Measurements from ENCODE around the gene SACS.
"Not testable (repeated sequence)": the region's sequence is repeated elsewhere in the genome, so short reads cannot be mapped to it uniquely, and the experiment has no call there.

SACS gene

DNA sequence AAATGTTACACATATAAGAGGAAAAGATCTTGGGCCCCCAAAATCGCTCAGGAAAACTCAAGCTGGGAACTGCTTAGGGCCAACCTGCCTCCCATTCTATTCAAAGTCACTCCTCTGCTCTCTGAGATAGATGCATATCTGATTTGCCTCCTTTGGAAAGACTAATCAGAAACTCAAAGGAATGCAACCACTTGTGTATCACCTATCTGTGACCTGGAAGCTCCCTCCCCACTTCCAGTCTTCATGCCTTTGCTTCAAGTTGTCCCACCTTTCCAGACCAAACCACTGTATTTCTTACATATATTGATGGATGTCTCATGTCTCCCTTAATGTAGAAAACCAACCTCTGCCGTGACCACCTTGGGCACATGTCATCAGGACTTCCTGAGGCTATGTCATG lies 32.3 kb downstream of the SACS start:
- FAIRE-seq = not testable (repeated sequence)

DNA sequence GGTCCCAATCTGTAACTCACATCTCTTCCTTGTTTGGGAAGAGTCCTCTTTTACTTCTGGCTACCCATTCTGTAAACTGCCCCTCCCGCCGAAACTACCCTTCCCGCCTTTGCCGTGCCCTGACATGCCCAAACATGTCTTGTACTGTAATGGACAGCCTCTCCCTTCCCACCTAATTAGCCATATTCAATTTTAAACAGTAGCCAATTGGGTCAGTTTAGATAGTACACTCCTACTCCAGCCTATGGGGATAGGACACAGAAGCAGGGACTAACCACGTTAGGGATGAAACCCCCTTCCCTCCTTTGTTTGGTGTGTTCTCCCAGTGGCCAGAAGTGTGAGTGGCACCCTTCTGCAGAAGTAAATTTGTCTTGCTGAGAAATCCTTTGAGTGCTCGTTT lies 34.2 kb downstream of the SACS start:
- no peak for FAIRE-seq

DNA sequence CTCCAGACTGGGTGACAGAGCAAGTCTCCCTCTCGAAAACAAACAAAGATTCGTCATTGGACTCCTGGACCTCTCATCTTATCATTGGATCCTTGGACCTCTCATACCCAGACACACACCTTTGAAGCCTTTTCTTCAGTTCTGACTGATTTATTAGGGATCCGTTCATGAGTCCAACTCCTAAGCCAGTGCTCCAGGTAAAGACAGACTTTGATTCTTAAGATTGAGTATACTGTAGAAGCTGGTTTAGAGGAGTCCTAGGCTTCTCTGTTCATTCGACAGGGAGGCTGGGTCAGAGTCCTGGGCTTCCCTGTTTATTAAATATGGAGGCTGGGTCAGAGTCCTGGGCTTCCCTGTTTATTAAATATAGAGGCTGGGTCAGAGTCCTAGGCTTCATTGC lies 38.7 kb downstream of the SACS start:
- no peak for FAIRE-seq

DNA sequence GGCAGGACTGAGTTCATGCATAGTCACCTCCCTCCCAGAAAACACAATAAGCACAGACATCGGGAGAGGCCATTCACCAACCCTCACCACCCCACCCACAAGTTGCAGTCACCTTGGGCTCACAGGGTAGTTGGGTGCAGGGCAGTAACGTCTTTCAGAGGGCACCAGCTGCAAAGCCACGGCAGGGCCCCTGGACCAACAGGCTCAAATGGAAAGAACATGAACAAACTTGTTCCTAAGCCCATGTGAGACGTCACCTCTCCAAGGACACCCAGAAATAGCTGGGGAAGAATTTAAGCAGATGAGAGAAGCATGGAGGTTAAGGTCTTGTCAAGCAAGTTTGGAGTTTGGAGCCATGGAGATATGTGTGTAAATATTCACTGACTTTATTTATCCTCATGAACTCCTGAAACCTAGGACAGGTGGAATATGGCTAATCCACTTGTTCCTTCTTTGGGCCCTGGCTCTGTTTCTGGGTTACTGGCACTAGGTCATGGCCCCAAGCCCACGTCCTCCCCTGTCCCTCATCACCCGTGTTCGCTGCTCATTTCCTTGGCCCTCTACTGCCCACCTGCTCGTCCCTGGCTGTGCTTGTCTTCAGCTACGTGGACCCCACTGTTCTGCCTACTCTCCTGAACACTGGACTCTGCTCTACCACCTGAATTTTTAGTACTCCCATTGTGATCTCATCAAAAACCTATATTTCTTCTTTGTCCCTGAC lies 40.4 kb downstream of the SACS start:
- FAIRE-seq = no peak

DNA sequence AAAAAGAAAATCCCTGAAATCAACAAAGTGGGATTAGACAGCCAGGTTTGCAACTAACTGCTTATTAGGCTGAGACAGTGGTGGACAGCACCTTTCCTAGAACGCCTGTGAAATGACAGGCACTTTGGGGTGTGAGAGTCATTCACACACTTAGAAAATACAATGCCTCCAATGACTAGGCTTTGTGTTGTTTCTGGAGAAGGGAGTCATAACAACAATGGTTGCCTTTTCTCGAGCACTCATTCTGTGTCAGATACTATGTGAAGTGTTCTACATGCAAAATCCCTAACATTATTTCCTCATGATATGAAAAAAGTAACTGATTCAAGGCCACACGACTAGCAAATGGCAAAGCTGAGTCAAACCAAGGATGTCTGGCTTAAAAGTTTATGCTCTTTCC lies 41.2 kb downstream of the SACS start:
- FAIRE-seq = no peak

DNA sequence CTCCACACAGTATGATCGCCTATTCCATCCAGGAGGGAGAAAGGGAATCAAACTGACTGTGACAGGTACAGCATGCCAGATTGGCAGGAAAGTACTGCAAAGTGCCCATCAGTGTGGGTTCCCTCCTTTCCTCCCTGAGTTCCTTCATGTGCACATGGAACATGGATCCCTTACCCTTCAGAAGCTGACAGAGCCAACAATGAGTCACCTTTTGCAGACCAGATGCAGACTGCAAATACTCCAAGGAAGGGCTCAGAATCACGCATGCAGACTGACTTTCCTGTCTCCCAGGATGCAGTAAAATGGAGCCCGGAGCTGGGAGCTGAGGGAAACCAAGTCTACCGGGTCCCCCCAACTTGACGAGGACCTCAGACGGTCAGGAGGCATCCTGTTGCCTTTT lies 41.8 kb downstream of the SACS start:
- no peak for FAIRE-seq

DNA sequence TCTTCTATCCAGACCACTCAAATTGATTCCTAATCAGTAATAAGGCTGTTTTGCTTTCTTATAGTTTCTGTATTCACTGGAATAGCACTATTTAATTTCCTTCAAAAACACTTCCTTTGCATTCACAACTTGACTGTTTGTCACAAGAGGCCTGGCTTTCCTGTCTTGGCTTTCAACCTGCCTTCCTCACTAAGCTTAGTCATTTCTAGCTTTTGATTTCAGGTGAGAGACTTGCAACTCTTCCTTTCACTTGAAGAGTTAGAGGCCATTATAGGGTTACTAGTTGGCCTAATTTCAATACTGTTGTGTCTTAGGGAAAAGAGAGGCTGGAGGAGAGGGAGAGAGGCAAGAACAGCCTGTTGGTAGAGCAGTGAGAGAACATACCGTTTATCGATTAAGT lies 47.0 kb downstream of the SACS start:
- no peak for FAIRE-seq

DNA sequence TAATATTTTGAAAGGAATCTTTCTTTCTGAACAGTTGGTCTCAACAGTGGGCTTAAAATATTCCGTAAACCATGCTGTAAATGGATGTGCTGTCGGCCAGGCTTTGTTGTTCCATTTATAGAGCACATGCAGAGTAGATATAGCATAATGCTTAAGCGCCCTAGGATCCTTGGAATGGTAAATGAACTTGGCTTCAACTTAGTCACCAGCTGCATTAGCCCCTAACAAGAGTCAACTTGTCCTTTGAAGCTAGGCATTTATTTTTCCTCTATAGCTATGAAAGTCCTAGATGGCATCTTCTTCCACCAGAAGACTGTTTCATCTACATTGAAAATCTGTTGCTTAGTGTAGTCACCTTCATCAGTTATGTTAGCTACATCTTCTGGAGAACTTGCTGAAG lies 47.6 kb downstream of the SACS start:
- FAIRE-seq = no peak

DNA sequence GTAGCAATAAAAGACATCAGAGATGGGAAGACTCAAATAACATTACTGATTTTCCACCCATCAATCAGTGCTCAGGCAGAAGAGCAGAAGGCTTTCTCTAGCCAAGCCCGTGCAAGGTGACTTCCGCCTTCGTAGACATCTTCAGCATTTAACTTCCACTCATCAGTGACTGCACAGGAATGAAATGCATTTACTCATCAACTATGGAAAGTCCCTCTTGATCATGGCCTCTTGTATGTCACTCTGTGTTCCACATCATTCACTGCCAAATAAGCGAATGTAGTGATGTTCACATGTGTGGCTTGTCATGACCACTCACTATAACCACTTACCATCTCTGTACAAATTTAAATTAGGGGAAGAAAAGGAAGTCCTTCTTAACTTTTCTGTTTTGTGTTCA lies 49.4 kb downstream of the SACS start:
- FAIRE-seq = no peak

DNA sequence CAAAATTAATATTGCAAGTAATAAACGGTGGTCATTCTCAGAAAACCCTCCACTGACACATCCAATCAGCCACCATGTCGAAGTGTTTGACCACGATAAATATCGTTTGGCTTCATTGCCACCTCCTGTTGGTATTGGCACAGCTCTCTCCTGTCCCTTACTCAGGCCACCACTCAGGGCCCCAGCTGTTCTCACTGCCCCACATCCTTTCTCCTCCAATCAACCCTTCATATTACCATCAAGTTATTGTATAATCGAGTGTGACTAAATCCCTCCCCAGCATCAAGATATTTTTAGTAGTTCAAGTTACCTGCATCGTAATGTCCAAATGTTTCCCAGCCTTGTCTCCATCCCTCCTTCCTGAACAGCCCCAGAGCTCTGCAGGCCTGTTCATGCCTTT lies 50.4 kb downstream of the SACS start:
- no peak for FAIRE-seq

DNA sequence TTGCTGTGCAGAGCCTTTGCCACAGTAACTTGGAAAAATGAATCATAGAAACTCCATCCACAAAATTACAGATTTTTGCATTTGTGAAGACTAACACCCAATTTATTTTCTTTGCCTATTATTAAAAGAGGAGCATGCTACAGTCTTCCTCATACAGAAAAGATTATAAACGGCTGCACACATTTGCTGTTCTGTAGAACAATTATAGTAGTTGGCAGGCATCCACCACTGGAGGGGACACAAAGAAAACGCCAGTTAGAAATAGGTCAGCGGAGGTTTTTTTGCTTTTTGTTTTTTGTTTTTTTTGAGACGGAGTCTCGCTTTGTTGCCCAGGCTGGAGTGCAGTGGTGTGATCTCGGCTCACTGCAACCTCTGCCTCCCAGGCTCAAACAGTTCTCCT lies 51.6 kb downstream of the SACS start:
- FAIRE-seq = no peak

DNA sequence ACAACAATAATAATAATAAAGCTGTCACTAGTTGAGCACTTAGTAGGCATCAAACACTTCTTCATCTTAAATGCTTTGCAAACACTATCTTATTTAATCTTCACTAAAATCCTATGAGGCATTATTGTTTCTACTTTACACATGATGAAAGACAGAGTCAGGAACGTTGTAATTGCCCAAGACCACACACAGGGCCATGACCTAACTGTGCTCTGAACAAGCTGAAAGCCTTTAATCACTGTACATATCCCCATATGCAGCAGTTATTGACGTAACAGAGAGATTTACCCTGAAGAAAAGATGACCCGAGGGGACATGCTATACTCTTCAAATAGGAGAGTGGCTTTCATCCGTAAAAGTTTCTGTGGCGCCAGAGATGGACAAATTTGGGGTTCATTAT lies 53.0 kb downstream of the SACS start:
- FAIRE-seq = peak; percentile 64

DNA sequence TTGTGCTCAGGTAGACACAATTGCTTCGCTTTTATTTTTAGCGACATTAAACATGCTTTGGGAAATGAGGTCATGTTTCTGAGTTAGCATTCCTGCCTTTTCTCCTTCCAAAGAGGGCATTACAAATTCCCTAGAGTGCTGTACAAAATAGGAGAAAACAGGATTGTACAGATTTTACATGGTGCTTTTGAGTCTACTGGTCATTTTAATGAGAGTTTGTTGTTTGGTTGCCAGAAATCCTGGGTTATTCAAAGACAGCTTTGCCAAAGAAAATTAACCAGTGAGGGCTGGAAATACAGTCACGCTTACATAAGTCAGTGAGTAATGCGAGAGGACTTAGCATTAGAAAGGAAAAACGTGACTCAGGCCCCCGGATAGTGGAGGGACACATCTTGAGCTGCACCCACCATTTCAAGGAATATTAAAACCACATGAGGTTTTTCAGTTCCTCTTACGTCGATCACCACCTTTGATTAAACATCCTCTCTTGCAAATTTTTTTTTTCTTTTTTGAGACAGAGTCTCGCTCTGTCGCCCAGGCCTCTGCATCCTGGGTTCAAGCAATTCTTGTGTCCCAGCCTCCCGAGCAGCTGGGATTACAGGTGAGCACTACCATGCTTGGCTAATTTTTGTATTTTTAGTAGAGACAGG lies 55.4 kb downstream of the SACS start:
- FAIRE-seq = peak; percentile 91

DNA sequence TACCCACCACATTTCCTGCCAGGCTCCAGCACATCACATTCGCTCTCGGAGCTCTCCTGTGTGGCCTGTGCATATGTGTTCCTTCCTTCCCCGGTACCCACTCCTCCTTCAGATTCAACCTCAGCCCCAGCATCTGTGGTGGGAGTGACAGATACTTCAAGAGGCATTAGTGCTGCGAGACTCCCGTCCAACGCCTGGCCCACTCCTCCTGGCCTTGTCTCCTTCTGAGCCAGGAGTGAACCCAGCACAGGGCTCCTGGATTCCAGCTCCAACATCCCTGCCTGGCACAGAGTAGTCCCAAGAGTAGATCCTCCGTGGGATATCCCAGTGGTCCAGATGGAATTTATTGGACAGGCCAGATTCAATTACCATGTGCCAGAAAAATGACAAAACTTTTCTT lies 55.9 kb downstream of the SACS start:
- no peak for FAIRE-seq

DNA sequence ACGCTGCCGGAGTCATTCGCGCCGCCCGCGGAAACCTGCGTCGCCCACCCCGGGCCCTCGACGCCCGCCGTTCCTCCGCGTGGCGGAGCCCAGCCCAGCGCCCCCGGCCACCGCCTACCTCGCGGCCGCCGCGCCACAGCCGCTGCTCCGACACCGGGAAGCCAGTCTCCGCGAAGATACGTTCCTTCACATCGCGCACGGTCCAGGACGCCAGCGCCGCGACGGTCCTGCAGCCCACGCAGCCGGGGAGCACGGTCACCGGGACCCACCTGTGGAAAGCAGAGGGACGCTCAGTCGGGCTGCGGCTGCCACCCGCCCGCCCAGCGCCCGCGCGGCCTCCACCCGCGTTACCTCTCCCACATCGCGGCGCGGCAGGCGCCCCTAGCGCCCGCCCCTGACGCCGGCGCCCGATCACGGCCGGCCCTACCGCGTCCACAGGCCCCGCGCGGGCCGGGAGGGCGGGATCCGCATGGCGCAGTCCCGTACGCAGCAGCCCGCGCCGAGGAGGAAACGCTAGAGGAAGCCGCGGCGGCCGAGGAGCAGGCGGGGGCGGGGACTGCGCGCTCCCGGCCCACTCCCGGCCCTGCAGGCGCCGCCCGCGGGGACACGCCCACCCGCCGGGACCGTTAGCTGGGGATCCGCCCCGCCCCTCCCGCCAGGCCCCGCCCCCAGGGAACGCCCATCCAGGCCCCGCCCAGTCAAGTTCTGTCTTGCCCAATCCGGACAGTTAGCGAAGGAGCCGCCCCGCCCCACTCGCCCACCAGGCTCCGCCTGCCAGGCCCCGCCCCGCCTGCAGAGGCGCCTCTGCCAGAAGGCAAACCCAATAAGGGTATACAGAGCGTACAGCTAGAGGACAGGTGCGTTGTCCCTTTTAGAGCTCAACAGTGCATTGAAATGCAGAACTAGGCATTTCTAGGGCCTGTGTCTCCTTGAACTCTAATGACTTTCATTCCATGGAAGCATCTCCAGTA lies 58.2 kb downstream of the SACS start:
- FAIRE-seq = no peak

DNA sequence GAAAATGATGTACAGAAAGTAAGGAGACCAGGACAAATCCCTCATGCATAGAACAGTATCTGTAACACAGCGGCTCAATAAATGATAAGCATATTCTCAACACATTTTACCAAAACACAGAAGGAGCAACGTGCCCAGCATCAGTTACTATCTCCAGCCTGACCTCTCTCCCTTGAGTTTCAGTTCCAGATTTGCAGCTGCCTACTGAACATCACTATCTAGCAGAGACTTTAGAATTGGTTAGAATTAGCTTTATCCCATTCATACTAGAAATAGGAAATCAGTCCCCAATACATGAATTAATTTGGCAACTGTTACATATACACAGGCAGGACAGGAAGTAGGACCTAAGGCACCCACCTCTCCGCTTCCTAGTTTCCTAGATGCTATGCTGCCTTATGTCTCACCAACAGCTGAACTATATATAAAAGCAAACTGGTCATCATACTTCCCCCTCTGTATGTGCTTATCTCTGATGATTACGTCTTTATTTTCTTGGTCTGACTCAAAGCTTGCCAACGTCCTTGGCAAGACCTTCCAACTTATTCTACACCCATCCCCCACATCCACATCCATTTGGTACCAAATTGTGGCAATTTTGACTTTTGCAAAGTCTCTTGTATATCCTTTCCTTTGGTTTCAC lies 61.1 kb downstream of the SACS start:
- no peak for FAIRE-seq

DNA sequence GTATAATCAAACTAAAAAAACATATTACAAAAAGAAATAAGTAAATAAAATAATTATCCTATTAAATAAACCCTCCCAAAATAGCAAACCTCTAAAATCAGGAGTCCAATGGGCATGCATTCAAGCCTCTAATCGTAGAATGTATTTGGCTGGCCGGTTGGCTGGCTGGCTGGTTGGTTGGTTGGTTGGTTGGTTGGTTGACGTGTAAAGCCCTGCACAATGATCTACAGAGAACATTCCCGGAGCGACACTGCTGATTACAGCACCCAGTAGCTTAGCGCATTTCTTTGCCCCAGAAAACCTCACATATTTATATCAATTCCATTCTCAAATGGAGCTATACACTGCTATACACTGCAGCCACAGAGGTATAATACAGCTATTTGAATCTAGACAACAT lies 65.6 kb downstream of the SACS start:
- no peak for FAIRE-seq

DNA sequence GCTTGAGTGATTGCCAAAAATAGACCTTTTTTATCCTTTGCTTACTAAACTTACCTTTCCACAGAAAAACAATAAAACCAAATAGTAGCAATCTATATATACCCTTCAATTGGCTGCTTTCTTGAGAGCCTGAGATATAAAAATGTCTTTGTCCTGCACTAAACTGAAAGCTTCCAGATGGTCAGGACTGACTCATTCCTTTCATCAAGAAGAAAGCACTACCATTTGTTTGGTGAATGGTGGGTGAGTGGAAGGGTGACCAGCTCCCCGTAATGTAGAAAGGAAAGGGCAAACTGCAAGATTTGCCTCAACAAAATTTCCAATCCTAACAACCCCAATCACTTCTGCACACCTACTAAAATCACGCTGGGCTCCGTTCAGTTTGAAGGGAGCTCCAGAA lies 67.8 kb downstream of the SACS start:
- FAIRE-seq = no peak

DNA sequence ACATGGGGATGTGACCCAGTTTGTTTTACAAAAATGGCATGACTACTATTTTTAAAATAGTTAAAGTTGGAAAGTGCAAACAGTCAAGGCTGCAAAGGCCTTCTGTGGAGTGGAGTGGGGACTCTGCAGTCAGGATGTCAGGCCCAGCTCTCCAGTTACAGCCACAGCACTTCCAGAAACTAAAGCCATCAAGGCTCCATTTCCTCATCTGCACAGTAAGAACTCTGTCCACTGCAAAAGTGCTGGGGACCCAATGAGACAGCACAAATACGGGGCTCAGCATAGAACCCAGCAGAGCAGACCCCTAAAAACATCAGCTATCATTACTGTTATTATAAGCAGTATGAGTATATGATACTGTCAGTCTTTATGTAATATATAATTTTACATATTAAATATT lies 73.6 kb downstream of the SACS start:
- no peak for FAIRE-seq

DNA sequence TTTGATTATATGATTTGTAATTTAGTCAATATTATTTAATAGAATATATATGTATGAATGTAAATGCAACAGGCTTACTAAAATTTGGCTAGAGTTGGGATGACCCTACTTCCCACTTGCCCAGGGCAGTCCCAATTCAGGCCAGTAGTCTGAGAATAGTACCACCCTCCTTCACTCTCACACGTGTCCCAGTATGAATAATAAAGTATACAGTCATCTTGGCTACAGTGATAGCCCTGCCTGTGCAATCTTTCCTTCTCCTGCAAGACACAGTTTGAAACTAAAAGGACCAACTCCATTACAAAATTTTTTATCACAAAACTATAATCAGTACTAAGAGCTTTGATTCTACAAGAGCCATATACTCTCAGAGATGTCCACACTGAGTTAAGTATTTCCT lies 76.2 kb downstream of the SACS start:
- FAIRE-seq = no peak

DNA sequence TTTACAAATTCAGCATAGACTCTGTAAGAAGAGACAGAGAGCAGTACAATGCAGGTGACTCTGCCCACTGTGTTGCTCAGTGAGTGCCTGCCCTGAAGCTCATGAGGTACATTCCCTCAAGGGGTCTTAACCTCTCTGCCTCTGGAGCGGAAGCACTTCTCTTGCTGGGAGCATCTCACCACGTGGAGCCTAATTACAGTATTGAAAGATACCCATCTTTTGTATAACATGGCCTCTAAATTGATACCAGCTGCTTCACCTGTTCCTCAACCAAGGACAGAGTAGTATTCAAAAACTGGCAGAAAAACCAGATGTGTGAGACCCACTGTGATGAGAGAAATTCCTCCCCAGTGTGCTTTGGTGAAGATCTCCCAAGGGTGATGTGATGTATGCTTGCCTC lies 77.1 kb downstream of the SACS start:
- no peak for FAIRE-seq

DNA sequence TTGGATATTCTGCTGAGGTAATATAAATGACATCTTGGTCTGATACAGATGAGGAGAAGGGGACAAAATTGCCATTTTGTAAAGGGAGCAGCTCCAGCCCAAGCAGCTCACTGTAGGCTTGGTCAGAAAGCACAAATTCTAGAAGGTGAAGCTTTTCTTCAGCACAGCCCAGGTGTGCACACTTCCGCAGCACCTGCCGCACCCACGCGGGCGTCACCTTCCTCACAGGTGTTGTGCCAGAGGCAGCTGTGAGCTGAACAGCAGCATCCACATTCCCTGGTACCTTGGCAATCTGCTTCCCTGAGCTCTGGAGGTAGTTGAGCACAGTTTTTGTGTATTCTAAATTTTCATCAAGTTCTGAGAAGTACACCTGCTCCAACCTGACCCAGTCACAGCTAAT lies 79.0 kb downstream of the SACS start:
- no peak for FAIRE-seq

DNA sequence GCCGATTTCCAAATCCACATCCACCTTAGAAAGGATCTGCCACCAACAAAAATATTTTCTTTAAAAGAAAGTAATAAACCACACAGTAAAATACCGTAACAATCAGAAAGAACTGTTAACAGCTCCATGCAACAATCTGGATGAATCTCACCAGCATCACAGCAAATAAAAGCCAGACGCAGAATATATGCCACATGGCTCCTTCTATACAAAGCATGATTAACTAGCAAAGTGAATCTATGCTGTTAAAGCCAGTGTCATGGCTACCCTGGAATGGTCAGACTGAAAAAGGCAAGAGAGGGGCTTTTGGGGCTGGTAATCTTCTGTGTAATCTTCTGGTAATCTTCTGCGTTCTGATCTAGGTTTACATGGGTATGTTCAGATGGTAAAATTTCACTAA lies 81.3 kb downstream of the SACS start:
- FAIRE-seq = no peak
